HG03066 (cell line): ENCODE data around the gene MED7.
A peak's percentile ranks its signal among the peaks of the same experiment; 100 is the strongest.

Experiments used
- ATAC-seq: cut with Tn5 transposase; IDR thresholded peaks from one replicate; pipeline ENCODE4 v1.9.1; 2021; ENCODE audit warnings: low read depth; ENCODE audit not compliant: unreplicated experiment

The MED7 gene

GRCh38 chr5:157164521-157164920 lies 21.9 kb upstream of the MED7 start:
- ATAC-seq: no peak

DNA sequence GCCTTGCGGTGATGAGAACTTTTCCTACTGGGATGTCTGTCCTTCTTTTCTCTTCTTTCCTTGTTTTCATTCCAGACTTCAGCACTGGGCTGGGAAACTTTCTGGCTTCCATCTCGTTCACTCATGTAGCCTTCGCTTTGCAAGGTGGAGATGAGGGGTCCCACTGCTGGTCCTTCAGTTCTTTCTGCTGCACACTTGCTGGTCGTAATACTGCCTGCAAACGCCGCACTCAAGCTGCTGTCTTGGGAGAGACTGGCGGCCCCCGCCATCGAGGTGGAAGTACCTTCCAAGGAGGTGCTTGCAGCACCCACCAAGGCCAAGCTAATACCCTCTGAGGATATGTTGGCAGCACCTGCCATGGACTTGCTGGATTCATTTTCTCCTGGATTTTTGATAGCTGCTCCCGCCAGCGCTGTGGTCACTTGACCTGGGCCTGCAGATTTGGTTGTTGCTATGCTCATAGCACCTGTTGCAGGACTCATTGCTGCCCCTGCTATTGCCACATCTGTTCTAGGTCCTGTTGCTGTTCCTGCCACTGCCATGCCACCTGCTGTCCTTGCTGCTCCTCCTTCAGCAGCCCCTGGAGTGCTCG lies 20.4 kb upstream of the MED7 start:
- no peak for ATAC-seq

- no peak for ATAC-seq
These were observed 19.3 kb upstream of the MED7 start for GRCh38 chr5:157161996-157162395.

DNA sequence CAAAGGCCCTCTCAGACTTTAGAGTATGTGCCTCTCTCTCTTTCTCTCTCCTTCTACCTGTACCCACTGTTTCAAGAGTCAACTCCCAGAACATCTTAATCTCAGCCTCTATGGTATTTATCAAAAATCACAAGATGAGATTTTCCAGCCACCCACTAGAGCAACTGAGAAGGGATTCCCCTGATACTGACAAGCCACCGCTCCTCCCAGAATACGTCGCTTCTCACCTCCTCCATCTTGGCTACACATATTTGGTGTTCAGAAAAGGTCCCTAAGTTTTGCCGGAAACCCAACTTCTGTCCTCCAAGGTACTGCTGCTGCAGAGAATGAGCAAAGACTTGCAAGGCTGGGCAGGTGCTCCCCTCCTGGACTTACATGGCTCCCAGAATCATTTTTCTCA lies 17.3 kb upstream of the MED7 start:
- ATAC-seq: no peak

DNA sequence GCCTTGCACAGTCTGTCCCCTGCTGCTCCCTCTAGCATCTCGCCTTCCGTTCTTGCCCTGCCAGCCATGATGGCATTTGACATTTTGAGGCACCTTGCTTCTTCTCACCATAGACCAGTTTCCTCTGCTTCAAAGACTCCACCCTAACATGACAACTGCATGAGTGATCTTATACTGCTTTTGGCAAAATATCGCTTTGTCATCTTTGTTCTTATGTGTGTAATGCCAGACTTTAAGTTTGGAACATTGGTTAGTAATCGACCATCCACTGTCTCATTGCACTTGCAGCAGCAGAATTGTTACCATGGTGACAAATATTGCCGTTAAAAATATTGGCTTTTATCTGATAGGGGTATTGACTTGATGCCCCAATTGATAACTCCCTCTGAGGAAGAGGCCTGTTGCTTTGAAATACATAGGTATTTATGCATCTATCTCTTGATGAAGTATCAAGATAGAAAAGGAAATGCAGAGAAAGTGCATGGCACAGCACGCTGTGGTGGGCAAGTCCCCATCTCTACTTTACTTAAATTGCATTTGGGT lies 16.6 kb upstream of the MED7 start:
- no peak for ATAC-seq

GRCh38 chr5:157157293-157157891 lies 14.7 kb upstream of the MED7 start:
- ATAC-seq: no peak

DNA sequence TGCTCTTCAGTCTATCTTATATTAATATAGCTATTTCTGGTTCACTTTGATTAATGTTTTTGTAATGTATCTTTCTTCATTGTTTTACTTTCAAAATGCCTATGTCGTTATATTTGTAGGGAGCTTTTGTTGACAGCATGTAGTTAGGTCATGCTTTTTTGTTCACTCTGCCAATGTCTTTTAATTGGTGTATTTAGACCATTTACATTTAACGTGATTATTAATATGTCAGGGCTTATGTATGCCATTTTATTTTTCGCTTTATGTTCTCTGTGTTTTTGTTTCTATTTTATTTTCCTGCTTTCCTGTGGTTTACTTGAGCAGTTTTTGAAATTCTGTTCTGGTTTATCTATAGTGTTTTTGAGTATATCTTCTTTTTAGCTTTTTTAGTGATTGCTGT lies 12.6 kb upstream of the MED7 start:
- ATAC-seq: no peak

DNA sequence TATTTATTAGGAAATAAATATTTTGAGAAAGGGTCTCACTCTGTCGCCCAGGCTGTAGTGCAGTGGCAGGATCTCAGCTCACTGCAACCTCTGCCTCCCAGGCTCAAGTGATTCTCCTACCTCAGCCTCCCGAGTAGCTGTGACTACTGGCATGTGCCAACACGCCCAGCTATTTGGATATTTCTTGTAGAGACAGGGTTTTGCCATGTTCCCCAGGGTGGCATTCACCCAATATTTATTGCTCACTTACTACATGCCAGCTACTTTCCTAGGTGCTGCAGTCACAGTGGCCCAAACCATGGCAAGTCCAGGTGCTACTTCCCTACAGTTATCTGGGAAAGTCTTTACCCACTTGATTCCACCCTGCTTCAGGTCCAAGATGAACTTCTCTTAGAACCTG lies 8.3 kb upstream of the MED7 start:
- ATAC-seq: no peak

DNA sequence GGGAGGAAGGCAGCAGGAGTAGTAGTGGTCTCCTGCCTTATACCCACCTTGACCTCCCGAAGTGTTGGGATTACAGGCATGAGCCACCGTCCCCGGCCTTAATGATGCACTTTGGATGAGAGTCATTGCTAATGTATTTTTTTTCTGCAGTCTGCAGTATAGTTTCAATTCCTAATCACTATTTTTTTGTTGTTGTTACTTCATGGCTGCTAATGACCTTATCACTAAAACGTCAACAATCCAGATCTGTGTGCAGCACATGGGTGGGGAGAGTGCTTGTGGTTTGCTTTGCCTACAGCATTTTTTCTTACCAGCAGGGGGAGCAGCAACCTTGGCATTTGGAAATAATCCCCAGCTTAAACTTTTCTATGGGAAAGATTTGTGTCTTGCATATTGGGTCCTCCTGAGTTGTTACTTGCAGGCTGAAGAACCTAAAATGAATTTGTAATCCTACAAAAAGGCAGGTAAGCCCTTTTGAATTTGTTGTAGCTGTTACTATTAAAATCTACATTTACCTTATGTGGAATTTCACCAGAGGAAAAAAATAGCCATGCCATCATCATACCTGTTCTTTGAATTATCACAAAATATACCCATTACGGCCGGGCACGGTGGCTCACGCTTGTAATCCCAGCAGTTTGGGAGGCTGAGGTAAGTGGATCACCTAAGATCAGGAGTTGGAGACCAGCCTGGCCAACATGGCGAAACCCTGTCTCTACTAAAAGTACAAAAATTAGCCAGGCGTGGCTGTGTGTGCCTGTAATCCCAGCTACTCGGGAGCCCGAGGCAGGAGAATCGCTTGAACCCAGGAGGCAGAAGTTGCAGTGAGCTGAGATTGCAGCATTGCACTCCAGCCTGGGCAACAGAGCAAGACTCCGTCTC lies 6.3 kb upstream of the MED7 start:
- peak; percentile 82 for ATAC-seq

- peak; percentile 18 for ATAC-seq
These were observed 684 bp upstream of the MED7 start for GRCh38 chr5:157143127-157143971.

GRCh38 chr5:157137691-157138090 lies 5.0 kb downstream of the MED7 start:
- no peak for ATAC-seq

GRCh38 chr5:157132281-157132612 lies 10.4 kb downstream of the MED7 start:
- ATAC-seq: no peak

GRCh38 chr5:157130925-157131324 lies 11.7 kb downstream of the MED7 start:
- ATAC-seq: no peak

GRCh38 chr5:157121709-157122108 lies 21.0 kb downstream of the MED7 start:
- ATAC-seq: no peak

DNA sequence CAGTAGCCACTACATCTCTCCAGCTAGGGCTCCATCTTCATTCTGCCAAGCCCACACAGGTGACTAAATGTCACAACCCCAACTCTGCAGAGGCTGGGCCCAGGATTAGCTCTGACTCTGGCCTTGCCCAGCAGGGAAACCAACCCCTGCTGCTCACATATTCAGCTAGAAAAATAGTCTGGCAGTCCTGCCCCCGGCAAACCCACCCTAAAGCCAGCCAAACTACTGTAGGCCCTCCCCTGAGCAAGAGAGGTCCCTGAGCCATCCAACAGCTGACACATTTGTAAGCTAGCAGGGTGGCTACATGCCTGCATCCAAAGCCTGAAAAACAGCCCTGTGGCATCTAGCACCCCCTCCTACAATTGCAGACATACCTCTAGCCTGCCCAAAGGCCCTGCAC lies 22.6 kb downstream of the MED7 start:
- ATAC-seq: no peak

DNA sequence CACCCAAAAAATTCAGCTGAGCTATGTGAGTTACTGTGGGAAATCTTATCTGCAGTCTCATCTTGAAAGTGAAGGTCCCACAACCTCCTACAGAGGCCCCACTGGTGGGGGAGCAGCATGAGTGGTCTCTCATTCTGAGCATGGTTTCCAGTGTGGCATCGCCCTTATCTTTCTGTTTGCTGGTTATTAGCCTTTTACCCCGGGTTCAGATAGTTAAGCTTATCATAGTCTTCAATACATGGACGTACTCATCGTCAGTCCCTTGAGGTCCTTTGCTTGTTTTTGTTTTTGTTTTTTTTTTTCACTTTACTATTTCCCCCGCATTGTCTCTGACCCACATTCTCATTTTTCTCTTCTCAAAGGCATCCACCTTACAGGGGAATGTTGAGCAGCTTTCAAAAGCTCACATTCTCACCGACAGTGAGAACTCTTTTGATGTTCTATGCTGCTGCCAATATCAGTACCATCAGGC lies 26.1 kb downstream of the MED7 start:
- ATAC-seq: peak; percentile 53

GRCh38 chr5:157115502-157115901 lies 27.2 kb downstream of the MED7 start:
- no peak for ATAC-seq

GRCh38 chr5:157115012-157115411 lies 27.7 kb downstream of the MED7 start:
- ATAC-seq: no peak

GRCh38 chr5:157113002-157113401 lies 29.7 kb downstream of the MED7 start:
- no peak for ATAC-seq

DNA sequence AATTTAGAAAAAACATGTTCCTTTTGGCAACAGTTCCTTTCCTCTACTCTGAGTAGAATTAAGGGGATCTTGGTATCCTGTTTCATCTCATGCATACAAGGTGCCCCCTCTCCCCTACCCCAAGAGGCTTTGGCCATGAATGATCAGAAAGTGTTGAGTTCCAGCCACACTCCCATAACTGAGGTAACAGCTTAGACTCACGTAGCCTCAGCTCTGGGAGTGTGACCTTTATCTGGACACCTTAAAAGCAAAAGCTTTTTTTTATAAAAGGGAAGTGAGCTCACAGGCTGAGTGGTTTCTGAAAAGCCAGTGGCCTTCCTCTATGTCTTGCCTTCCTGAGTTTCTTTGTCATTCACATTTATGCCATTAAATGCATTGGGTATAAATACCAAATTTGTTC lies 32.9 kb downstream of the MED7 start:
- ATAC-seq: peak; percentile 67

GRCh38 chr5:157108976-157109375 lies 33.7 kb downstream of the MED7 start, which contains the start of gene HAVCR2:
Gene HAVCR2, minus strand, starts transcription at chr5:157109044. Its CDS starts 61 bp downstream, at chr5:157108983.
- peak; percentile 76 for ATAC-seq
